IPS-18c (cell line): Measurements from ENCODE around the gene TOMM40.
"Not testable (repeated sequence)": the region's sequence is repeated elsewhere in the genome, so short reads cannot be mapped to it uniquely, and the experiment has no call there.

Source experiments
- H3K4me3 ChIP-seq: 2 replicates; pipeline ENCODE4 v1.7.0; 2013; ENCODE audit warnings: low read depth, mild to moderate bottlenecking, low read length, moderate library complexity; ENCODE audit not compliant: insufficient read depth
- H3K9me3 ChIP-seq: one replicate; pipeline ENCODE4 v1.6.1; 2013; ENCODE audit warnings: mild to moderate bottlenecking, low read length, moderate library complexity; ENCODE audit not compliant: control insufficient read depth, insufficient read depth

TOMM40 gene

DNA sequence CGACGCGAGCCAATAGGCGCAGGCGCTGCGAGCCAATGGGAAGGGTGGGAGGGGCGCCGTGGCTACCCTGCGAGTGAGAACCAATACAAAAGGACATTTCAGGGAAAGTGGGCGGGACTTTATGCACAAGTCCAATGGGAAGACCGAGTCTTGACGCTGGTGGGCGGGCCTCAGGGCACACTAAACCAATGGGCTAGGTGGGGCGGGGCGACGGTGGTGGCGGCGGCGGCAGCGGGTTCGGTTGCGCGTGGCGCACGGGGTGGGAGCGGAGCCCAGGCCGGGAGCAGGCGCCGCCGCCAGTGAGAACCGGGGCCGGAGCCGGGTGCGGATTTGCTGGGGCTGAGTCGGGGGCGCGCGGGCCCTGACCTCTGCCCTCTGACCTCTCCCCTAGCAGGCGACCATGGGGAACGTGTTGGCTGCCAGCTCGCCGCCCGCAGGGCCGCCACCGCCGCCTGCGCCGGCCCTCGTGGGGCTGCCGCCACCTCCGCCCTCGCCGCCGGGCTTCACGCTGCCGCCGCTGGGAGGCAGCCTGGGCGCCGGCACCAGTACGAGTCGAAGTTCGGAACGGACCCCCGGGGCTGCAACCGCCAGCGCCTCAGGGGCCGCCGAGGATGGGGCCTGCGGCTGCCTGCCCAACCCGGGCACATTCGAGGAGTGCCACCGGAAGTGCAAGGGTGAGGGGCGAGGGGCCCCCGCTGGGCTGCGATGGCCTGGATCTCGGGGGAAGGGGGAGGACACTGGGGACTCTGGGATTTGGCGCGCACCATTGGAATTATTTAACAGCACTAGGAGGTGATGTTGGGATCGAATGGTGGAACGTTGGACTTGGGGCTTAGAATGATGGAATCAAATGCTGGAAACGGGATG, at the start of gene TOMM40:
TSS of gene TOMM40 (plus strand) at position 239 of the 867 bp plus-strand sequence. CDS start at position 401, 162 bp downstream.
- no peaks in the 10 kb centered on the region for H3K9me3 ChIP-seq
- H3K4me3 ChIP-seq, result peak within 1 kb of the TSS; percentile 92

DNA sequence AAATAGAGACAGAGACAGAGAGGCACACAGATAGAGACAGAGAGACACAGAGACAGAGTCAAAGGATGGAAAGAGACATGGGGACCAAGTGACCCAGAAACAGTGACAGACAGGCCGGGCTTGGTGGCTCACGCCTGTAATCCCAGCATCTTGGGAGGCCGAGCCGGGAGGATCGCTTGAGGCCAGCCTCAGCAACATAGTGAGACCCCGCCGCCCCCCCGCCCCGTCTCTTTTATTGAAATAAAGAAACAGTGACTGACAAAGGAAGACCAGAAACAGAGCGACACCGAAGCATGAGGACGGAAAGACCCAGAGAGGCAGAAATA, 45.8 kb upstream of the TOMM40 start:
- peak overlapping the region; percentile 74; the same call in 1 of the 2 replicates for H3K4me3 ChIP-seq
- H3K9me3 ChIP-seq, result peaks cover 2% of the 10 kb centered on the region

DNA sequence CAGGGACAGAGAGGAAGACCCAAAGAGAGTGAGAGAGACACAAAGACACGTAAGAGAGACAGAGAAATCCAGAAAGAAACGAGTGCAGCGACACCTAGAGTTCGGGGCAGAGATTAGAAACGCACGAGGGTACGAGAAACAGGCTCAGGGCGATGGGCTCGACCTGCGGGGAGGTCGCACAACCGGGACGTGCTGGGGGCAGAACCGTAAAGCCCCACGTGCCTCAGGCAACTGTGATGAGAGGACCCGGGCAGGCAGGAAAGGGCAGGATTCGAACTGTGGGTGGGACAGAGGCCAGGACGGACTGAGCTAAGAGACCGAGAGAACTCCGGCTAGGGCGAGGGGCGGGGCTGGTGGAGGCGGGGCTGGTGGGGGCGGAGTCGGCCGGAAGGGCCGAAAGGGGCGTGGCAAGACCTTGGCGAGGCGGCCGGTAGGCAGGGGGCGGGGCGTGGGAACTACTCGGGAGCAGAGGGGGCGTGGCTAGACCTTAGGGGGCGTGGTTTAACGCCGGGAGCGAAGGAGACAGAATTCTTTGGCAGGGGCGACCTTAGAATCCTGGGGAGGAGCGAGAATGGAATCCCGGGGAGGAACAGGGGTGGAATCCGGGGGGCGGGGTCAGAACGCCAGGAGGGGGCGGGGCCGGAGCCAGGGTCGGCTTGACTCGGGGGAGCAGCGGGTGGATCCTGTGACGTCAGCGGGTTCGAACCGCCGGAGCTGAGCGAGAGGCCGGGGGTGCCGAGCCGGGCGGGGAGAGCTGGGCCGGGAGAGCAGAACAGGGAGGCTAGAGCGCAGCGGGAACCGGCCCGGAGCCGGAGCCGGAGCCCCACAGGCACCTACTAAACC, 45.2 kb upstream of the TOMM40 start, which contains the start of gene NECTIN2:
TSS of gene NECTIN2 (plus strand) at position 686 of the 843 bp plus-strand sequence. CDS start 229 bp downstream, outside the sequence.
- Histone ChIP-seq H3K9me3 (peaks cover 2% of the 10 kb centered on the region), H3K4me3 (peak within 1 kb of the TSS; percentile 74)

DNA sequence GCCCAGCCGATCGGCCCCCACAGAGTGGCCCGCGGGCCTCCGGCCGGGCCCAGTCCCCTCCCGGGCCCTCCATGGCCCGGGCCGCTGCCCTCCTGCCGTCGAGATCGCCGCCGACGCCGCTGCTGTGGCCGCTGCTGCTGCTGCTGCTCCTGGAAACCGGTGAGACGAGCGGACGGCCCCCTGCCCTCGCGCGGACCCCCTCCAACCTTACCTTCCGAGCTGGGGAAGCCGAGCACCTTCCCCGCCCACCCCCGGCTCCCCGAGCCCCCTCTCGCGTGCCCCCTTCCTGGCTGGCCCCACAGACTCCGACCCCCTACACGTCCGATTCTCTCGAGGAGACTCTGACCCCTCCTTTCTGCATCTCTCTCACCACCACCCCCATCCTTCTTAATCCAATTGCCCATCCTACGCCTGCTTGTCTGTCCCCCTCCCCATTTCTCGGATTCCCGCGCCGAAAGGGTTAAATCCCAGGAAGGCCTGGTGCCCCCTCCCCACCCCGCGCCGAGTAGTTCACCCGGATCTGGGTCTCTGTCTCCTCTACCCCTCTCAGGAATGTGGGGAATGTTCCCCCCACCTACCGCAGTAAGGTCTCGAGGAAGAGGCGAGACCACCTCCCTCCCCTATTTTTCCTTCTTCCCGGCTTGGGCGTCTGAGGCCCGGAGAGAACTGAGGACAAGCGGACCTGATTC, 44.5 kb upstream of the TOMM40 start:
- Histone ChIP-seq H3K4me3 (peak overlapping the region; percentile 58), H3K9me3 (no peaks in the 10 kb centered on the region)

DNA sequence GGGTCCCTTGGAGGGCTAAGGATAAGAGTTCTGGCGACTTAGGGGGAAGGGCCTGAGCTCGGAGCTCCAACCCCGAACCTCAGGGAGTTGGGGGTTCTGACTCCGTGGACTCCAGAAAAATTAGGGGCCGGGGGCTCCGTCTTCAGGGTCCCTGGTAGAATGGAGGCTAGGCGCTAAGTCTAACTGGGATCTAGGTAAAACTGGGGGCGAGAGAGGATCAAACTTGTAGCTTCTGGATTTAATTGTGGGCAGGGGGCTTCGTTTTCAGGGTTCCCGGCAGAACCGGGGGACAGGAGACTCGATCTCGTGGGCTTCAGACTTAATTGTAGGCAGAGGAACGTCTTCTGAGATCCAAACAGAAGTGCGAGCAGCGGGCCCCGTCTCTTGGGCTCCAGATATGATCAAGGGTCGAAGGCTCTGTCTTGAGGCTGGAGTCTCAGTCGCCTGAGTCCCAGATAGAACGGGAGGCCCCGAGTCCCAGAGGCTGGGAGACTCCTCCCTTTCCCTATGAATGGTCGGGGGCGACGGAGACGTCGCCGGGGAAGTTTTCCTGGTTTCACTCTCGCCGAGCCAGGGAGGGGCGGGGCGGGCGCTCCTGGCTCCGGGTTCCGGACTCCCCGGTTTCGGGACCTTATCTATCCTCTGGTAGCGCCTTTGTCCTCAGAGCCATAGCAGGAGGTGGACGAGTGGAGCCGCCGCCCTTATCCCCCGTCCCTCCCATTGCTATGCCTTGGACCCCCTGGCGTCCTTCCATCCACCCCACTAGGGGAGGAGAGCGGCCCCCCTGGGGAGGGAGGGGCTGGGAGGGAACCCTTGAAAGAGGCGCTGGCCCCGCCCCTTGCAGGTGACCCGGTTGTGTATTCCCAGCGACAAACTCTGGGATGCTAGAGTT, 43.7 kb upstream of the TOMM40 start:
- Histone ChIP-seq H3K4me3 (peak overlapping the region; percentile 58), H3K9me3 (no peaks in the 10 kb centered on the region)

DNA sequence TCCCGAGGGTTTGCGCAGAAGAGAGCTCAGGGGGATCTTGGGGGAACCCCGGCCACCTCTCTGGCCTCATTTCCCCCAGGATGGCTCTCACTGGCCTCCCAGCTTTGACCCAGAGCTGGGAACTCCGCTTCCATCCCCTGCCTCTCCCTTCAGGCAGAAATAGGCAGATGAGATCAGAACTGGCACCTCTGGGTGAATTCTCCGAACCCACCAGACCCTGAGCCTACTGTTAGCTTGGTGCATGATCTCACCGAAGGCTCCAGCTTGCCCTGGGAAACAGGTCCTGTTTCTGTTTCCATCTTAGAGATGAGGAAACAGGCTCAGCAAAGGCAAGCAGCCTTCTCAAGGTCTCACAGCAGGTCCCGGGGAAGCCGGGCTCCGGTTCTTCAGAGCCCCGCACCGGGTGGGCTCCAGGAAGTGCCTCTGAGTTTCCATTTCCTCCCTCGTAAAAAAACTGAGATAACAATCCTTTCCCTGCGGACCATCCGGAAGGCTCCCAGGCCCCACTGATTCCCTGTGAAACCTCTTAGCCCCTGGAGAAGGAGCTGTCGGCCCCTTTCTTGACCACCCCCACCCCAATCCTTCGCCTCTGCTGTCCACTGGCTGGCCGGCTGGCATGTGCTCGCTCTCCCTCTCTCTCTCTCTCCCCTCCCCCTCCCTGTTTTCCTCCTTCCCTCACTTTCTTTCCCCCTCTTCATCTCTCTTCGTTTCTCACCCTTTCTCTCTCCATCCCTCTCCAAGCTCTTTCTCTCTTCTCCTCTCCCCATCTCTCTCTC, 42.8 kb upstream of the TOMM40 start:
- Histone ChIP-seq H3K4me3 (peak overlapping the region; percentile 58), H3K9me3 (no peaks in the 10 kb centered on the region)

DNA sequence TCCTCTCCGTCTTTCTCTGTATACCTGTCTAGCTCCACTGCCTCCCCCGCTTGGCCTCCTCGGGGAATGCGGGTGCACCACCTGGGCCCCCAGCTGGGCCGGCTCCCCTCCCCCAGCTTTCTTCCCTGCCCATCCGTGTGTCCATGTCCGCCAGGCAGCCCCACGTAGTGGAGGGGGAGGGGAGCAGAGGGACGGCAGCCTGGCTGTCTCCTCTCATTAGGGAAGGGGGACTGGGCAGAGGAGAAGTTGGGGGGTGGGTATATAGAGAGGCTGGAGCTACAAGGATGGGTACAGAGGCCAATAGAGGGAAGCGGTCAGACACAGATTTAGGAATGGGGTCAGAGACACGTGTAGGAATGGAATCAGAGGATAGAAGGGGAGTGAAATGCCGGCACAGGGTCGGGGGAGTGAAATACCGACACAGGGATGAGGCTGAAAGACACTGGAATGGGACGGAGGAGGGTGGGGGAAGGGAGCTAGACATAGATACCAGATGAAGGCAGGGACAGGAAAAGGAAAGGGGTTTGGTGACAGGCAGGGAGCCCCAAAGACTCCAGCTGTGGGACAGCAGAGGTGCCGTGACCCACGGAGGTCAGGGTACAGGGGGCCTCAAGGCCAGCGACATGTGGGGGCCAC, 42.1 kb upstream of the TOMM40 start:
- Histone ChIP-seq H3K9me3 (no peaks in the 10 kb centered on the region), H3K4me3 (peak overlapping the region; percentile 58)

DNA sequence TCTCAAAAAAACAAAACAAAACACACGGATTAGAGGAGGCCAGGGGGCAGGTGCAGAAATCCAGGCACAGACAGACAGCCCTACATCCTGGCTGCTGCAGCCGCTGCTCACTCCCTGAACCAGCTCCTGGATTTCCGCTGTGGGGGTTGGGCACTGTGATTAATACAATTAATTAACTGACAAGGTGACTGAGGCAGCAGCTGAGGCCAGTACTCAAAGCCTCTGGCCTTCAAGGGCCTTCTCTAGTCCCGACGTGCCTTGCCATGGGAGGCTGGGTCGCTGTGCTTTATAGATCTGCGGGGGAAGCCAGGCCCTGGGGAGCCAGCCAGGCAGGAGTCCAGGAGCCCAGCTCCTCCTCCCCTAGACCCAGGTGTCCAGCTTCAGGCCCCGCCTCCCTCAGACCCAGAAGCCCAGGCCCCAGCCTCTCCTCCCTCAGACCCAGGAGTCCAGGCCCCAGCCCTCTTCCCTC, 40.4 kb upstream of the TOMM40 start:
- Histone ChIP-seq H3K9me3 (peaks cover 2% of the 10 kb centered on the region), H3K4me3 (no peak overlapping the region)

DNA sequence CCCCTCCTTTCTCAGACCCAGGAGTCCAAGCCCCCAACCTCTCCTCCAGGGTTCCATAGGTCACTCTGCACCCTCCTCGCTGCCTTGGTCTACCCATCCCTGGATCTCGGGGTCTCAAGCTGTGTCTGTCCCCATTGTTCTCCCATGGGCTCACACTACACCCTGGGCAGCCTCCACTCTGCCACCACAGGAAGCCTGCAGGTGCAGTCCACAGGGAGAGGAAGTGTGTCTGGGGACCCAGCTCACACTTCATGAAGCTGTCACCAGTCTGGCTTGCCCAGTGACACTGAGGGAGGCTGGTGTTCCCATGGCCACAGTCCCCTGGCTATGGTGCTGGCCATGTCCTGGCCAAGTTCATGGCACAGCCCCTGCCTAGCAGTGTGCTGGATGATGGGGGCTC, 39.6 kb upstream of the TOMM40 start:
- Histone ChIP-seq H3K9me3 (peaks cover 2% of the 10 kb centered on the region), H3K4me3 (no peak overlapping the region)

DNA sequence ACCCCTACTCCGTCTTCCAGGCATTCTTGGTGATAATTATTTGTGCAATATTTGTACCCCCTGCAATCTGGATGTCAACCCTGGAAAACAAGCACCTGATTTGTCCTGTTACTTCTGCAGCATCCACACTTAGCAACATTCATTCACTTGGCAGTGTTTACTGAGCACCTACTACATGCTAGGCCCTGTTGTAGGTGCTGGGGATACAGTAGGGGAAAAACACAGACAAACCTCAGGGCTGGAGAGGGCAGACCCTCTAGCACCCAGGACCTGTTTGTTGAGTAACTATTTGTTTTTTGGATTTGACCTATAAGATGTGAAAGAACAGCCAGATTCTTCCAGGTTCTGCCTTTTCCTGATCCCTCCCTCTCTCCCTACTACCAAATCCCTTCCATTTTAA, 35.4 kb upstream of the TOMM40 start:
- no peak overlapping the region for H3K4me3 ChIP-seq
- peaks cover 2% of the 10 kb centered on the region for H3K9me3 ChIP-seq

DNA sequence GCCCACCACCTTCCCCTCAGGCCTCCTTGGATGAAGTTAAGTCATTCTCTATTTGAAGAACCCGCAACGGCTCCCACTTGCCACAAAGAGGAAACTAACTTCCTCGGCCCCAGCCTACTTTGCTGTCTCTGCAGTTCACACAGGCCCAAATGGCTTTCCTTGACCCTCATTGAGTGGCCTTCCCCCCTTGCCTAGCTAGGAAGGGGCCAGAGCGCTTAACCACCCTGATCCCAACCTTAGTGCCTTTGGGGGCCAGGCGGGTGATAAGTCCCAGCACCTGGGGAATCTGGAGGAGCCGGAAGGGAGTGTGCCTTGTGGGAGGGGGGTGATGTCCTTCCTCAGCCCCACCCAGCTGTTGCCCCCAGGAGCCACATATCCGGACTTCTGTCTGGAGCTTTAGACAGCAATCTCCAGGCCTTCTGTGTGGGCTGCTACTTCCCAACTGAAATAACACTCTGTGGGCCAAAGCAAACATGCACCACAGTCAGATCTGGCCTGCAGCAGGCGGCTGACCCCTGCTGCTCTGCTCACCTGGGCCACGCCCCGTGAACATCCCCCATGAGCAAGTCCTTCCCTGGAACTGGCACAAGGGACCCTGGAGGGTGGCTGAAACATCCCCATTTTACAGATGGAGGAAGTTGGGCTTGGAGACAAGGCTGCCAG, 34.5 kb upstream of the TOMM40 start:
- Histone ChIP-seq H3K9me3 (peaks cover 2% of the 10 kb centered on the region), H3K4me3 (no peak overlapping the region)

DNA sequence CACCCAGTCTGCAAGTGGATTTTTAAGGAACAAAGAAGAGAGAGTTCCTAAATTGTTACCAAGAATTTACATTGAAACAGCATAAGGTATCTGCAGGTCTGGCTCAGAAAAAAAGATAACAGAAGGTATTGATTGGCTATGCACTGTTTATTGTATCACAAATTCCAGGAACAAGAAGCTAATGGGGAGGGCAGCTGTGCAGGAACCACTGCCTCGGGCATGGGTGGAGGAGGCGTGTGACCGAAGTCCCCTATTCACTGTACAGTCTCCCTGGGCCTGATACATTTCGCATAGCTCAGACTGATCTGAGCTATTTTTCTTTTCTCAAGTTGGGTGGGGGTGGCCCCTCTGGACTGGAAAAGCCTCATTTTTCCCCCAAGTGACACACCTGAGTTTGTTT, 33.2 kb upstream of the TOMM40 start:
- Histone ChIP-seq H3K4me3 (no peak overlapping the region), H3K9me3 (peaks cover 2% of the 10 kb centered on the region)

DNA sequence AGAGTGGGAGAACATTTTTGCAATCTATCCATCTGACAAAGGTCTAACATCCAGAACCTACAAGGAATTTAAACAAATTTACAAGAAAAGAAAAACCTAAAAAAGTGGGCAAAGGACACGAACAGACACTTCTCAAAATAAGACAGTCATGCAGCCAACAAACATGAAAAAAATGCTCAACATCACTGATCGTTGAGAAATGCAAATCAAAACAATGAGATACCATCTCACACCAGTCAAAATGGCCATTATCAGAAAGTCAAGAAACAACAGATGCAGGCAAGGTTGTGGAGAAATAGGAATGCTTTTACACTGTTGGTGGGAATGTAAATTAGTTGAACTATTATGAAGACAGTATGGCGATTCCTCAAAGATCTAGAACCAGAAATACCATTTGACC, 29.5 kb upstream of the TOMM40 start:
- H3K4me3 ChIP-seq, result not testable (repeated sequence)

DNA sequence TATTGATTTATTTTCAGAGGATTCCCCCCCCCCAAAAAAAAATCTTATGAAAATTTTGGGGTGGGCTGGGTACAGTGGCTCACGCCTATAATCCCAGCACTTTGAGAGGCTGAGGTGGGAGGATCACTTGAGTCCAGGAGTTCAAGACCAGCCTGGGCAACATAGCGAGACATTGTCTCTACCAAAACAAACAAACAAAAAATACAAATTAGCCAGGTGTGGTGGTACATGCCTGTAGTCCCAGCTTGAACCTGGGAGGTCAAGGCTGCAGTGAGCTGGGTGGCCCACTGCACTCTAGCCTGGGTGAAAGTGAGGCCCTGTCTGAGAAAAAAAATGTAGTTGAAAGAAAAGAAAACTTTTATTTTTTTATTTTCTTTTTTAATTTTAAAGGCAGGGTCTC, 27.1 kb upstream of the TOMM40 start:
- H3K9me3 ChIP-seq, result no peaks in the 10 kb centered on the region

More for the DNA sequence above, 29.5 kb upstream of the TOMM40 start:
- not testable (repeated sequence) for H3K9me3 ChIP-seq

DNA sequence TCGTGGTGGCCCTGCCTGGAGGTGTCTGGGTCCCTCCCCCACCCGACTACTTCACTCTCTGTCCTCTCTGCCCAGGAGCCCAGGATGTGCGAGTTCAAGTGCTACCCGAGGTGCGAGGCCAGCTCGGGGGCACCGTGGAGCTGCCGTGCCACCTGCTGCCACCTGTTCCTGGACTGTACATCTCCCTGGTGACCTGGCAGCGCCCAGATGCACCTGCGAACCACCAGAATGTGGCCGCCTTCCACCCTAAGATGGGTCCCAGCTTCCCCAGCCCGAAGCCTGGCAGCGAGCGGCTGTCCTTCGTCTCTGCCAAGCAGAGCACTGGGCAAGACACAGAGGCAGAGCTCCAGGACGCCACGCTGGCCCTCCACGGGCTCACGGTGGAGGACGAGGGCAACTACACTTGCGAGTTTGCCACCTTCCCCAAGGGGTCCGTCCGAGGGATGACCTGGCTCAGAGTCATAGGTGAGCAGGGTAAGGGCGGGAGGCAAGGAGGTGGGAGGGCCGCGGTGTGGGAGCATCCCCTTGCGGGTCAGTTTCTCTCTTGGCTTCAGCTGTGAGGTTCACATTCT, 25.8 kb upstream of the TOMM40 start:
- Histone ChIP-seq H3K4me3 (no peak overlapping the region), H3K9me3 (no peaks in the 10 kb centered on the region)

More for the DNA sequence above, 27.1 kb upstream of the TOMM40 start:
- no peak overlapping the region for H3K4me3 ChIP-seq
